GM21526 (cell line): ENCODE results near the gene ZEB2.

Experiments used
- ATAC-seq: cut with Tn5 transposase; IDR thresholded peaks from one replicate; pipeline ENCODE4 v1.9.1; 2021; ENCODE audit warnings: moderate library complexity; ENCODE audit not compliant: unreplicated experiment, low FRiP score

Gene ZEB2

GRCh38 chr2:144431998-144432397 is 87.9 kb downstream of the ZEB2 start:
- no peak for ATAC-seq

DNA sequence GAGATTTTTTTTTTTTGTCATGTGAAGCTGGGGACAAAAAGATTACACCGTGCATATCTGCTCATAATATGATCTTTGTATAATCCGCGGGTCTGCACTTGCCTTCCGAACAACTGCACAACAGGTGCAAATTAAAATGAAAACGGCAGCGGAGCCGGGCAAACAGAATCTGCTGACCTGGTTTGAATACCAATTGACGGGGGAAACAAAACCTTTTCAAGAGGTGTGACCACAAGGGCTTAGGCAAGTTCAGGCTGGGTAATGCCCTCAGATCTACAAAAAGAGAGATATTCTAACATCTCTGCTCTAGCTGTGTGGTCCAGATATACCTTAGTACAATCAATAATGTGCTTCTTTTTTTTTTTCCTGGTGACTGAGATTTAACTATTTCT is 88.5 kb downstream of the ZEB2 start:
- ATAC-seq, result no peak

GRCh38 chr2:144430722-144431391 is 89.1 kb downstream of the ZEB2 start:
- peak; percentile 98 for ATAC-seq

GRCh38 chr2:144429396-144430112 is 90.4 kb downstream of the ZEB2 start:
- no peak for ATAC-seq

- ATAC-seq, result no peak
Measured at GRCh38 chr2:144426981-144427479, 92.9 kb downstream of the ZEB2 start.

- ATAC-seq, result no peak
Measured at GRCh38 chr2:144426355-144426754, 93.6 kb downstream of the ZEB2 start.

DNA sequence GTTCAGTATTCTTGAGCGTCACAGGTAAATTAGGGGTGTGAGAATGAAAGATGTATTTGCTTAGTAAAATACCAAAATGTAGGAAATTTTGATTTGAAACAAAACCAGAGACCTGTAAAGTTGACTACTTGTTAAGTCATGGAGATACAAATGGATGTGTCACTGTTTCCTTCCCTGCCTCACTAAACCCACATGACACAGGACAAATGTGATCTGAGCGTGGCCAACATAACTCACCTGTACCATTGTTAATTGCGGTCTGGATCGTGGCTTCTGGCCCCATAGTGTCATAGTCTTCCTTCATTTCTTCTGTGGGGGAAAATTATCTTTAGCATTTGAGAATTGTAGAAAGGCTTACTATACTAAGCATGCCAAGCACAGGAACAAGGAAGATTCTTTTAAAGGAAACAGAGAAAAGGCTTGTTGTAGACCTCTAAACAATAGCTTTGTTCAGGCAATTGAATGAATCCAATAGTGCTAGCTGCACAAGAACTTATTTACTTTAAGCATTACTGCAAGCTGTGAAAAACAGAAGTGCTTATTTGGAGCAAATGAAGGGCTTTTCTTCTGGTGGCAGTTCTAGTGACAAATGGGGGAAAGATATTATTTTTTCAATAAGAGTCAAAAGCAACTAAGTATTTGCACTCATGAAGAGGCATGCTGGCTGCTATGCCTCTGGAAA is 95.2 kb downstream of the ZEB2 start:
- no peak for ATAC-seq

DNA sequence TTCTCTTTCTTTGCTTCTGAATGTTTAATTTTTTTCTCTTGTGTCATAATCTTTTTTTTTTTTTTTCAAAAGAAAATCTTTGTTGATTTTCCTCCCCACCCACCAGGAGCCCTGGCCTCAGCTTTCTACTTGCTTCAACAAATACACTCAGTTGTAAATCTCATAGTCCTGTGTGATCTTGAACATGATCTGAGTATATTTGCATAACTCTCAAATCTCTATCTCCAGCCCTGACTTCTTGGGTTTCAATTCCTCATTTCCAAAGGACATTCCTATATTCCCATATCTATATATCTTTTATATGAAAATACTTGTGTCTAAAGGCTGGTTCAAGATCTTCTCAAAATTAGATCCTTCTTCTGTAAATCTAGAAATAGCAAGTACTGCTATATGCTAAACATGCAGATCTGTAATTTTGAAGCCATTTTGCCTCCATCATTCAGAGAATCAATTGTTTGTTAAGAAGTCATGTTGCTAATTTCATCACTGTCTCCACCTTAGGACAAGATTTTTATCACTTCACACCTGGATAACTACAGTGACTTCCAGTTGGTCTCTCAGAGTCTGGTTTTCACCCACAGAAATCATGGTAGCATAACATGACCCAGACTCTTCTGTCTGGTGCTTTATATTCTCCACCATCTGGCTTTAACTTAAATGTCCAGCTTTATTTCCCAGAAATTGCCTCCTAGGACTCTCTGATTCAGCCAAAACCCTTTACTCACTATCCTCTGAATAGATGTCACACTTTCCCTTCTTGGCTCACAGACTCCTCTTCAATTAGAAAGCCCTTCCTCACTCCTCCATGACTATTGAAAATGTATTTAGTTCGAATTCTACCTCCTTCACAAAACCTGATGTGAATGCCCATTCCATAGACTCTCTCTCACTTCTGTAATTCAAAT is 98.1 kb downstream of the ZEB2 start:
- no peak for ATAC-seq

GRCh38 chr2:144419218-144419617 is 100.7 kb downstream of the ZEB2 start:
- no peak for ATAC-seq

GRCh38 chr2:144415386-144415785 is 104.5 kb downstream of the ZEB2 start:
- no peak for ATAC-seq

DNA sequence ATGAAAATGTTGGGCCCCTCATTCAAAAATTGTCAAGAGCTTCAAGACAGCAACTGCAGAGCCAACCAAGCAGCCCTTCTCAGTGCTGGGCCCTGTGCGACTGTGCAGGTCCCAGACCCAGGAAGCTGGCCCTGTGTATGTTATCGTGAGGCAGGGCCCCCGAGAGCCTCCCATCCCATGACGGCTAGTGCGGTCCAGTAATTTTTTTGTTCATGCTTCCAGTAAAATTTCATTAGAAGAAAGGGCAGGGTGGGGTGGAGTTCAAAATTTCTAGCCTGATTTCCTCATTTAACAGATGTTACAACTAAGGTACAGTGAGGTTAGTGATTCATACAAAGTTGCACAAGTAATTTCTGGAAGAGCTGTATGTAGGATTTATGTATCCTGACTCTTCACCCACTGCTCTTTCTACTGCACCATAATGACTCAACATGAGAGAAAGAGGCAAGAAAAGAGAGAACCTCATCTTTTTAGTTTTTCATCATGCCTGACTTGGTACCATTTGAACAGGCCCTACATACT is 105.5 kb downstream of the ZEB2 start:
- peak; percentile 53 for ATAC-seq

- ATAC-seq, result no peak
Measured at GRCh38 chr2:144412709-144413108, 107.2 kb downstream of the ZEB2 start.

- no peak for ATAC-seq
Measured at GRCh38 chr2:144411473-144411872, 108.4 kb downstream of the ZEB2 start.

DNA sequence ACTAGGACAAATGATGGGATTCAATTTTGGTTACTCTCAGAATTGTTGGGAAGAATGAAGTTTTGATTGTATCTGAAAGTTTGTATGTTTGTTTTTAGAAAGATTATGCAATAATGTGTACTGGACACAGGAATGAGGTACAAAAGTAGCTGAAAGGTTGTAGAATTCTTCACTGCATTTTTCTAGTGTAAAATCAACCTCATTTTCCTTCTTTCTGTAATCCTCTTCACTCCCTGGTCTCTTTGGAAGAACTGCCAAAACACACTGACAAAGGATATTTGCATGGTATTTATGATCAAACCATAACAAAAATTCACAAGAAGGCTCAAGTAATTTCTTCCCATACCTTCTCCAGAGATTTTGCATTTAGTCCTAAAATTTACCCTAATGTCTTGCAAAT is 110.7 kb downstream of the ZEB2 start:
- no peak for ATAC-seq

- no peak for ATAC-seq
Measured at GRCh38 chr2:144407262-144407661, 112.7 kb downstream of the ZEB2 start.

GRCh38 chr2:144405982-144406788 is 113.7 kb downstream of the ZEB2 start:
- no peak for ATAC-seq

- ATAC-seq, result no peak
Measured at GRCh38 chr2:144405321-144405720, 114.6 kb downstream of the ZEB2 start.

- no peak for ATAC-seq
Measured at GRCh38 chr2:144404586-144405314, 115.2 kb downstream of the ZEB2 start.

DNA sequence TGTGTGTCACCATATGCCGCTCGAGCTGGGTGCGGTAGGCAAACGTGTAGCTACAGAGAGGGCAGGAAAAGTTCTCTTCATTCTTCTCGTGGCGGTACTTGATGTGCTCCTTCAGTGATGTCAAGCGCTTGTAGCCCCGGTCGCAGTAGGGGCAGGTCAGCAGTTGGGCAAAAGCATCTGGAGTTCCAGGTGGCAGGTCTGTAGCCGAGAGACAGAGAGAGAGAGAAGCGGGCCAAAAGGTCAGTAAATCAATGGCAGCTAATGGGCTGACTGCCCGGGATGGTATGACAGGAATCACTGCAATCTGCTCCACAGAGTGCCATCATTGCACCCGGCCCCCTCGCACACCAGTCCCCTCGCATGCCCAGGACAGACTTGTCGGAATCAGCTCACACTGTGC is 116.0 kb downstream of the ZEB2 start:
- no peak for ATAC-seq
